Sciatic nerve (tissue), 2 donors: ENCODE data around the gene CEP164. TPM values are rescaled to one million over a fixed set of nuclear protein-coding genes. Genes with fewer than 3 reads are reported as not detected.
"Not testable (repeated sequence)": the region's sequence is repeated elsewhere in the genome, so short reads cannot be mapped to it uniquely, and the experiment has no call there.

Experiments used
- ATAC-seq: fragments of 200-7000 bp; cut with Tn5 transposase; one replicate; pipeline ENCODE4 v1.9.1; 2020; ENCODE audit warnings: mild to moderate bottlenecking, moderate library complexity
- DNase-seq: peaks from one replicate; pipeline ENCODE4 v3.0.0-alpha.2; 2020; ENCODE audit warnings: low spot score
- intact Hi-C: fragments of 100-400 bp; cut with DNase I; formaldehyde crosslinking; loops from one replicate; pipeline ENCODE4 v1.14.2; 2022
- total RNA-seq: library from RNA; stranded (reverse); fragmentation: NEBNext Ultra II Directional; extraction: Animal tissue kit (Norgen Biotek cat#: 25700); gene quantifications from one replicate; pipeline ENCODE4 v1.2.1, GENCODE V29; 2021
- donor health status: DM: no; HTN: no; CAD: no.
- donor health status: DM: no; HTN: no; CAD: no.

Gene CEP164
- total RNA-seq, 1 donor from 2014 or later: 46.4 TPM

DNA sequence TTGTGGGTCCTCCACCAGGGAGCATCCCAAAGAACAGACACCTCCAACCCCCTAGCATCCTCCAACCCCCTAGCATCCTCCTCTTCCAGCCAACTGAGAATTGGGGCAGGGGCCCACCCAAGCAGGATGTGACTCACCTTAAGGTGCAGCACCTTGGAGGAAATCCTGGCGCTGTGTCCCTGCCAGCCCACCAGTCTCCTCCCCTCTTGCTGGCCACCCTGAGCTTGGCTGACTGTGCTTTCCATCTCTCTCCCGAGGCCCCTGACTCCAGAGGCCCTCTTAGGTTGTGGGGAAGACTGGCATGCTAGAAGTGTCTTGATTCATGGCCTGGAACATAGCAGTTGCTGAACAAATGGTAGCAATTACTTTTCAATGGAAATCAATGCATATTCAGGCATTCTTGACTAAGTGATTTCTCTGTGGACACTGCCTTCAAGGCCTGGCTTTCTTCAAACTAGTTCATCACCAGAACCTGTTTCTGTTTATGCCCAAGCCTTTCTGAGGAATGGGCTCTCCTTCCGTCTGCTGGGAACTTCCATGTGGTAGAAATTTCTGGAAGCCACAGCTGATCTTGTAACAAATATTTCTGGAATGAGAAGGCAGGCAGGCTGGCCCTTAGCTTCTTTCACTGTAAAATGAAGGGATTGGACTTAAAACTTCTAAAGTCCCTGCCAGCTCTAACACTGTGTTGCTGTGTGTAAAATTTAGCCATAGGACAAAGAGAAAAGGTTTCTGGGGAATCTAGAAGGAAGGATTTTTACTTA is 60.5 kb downstream of the CEP164 start:
- DNase-seq (peak; percentile 35), ATAC-seq (no peak)
- intact Hi-C loops: no loop called here

DNA sequence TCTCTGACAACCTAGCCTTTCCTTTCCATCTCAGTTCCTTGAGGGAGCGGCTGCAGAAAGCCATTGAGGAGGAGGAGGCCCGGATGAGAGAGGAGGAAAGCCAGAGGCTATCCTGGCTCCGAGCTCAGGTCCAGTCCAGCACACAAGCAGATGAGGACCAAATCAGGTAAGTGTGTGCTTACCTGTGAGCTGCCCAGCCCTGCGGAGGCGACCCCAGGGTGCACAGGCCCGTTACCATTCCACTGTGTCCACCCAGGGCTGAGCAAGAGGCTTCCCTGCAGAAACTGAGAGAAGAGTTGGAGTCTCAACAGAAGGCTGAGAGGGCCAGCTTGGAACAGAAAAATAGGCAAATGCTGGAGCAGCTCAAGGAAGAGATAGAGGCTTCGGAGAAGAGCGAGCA is 63.1 kb downstream of the CEP164 start:
- no peak for ATAC-seq
- peak; percentile 36 for DNase-seq
- intact Hi-C loops: no loop called here

DNA sequence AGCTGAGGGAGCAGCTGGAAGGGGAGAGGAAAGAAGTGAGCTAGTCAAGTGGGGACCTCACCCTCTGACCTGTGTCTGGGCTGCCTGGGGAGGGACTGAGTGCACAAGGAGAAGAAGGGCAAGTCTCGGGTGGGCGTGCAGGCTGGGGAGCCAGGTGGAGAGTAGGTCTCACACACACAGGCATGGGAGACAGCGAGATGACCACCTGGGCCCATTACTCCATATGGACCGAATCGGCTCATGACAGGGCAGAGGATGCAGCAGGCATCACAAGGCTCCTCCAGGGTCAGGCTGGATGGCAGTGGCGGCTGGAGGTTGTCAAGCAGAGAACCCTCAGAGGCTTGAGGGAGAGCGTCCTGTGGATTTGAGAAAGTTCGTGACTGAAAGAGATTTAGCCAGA is 63.5 kb downstream of the CEP164 start:
- DNase-seq (peak; percentile 23), ATAC-seq (no peak)
- intact Hi-C loops: no loop called here

DNA sequence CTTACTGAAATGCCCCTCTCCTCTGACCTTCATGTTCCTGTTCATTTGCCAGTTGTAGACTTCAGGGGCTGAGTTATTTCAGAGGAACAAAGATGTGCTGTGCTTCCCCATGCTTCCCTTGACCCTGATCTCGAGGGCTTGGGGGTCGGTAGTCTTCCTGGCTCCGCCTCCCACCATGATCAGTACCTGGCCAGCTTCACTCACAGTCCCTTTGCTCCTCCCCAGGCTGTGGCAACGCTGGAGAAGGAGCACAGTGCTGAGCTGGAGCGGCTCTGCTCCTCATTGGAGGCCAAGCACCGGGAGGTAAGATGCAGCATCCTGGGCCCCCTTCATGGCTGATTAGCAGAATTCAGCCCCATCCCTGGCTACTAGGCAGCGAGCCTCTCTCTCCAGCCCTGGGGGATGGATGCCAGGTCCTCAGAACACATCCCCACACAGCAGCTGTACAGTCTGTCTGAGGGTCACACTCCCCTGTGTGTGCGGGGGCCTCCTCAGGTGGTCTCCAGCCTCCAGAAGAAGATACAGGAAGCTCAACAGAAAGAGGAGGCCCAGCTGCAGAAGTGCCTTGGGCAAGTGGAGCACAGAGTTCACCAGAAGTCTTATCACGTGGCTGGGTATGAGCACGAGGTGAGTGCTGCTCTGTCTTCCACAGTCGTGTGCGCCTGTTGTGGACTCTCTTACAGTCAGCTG is 64.5 kb downstream of the CEP164 start:
- intact Hi-C loops: no loop called here
- ATAC-seq (no peak), DNase-seq (peak; percentile 32)

- intact Hi-C loops: no loop called here
- DNase-seq (peak; percentile 21), ATAC-seq (no peak)
These were observed 65.3 kb downstream of the CEP164 start for GRCh38 chr11:117392979-117393378.

DNA sequence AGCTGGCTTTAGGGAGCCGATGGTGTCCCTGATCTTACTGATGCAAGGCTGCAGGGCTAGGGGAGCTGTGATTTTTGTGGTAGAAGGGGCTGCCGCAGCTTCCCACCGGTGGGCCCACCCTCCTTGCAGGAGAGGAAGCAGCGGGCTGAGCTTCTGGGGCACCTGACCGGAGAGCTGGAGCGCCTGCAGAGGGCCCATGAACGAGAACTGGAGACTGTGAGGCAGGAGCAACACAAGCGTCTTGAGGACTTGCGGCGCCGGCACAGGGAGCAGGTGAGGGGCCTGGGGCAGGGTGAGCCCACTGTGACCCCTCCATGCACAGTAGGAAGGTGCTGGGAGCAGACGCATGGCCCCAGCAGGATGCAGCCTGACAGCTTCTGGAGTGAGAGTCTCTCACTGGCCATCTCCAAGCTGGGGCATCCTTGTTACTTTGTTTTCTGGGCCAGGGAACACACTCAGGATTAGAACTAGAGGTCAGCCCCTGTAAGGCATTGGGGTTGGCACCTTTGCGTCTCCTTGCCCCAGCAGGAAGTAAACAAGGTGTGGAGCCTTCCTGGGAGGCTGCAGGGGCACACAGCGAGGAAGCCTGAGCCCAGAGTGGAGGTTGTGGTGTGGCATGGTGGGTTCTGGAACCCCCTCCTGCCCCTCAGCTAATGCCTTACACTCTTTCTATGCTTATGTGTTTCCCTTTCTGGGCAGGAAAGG is 66.7 kb downstream of the CEP164 start:
- no peak for ATAC-seq
- DNase-seq: peak; percentile 50
- intact Hi-C loops: no loop called here

DNA sequence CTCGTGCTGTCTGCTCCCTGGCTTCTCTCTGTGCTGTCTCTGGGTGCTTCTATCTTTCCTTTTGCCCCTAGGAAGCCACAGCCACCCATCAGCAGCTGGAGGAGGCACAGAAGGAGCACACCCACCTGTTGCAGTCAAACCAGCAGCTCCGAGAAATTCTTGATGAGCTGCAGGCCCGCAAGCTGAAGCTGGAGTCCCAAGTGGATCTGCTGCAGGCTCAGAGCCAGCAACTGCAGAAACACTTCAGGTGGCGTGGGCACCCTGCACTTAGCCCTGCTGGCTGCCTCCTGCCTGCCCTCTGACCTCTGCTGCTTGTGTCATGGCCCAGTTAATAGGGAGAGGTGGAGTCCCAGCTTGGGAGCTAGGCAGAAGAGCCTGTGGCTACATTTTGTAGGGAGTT is 67.8 kb downstream of the CEP164 start:
- intact Hi-C loops: no loop called here
- DNase-seq: peak; percentile 17
- no peak for ATAC-seq

DNA sequence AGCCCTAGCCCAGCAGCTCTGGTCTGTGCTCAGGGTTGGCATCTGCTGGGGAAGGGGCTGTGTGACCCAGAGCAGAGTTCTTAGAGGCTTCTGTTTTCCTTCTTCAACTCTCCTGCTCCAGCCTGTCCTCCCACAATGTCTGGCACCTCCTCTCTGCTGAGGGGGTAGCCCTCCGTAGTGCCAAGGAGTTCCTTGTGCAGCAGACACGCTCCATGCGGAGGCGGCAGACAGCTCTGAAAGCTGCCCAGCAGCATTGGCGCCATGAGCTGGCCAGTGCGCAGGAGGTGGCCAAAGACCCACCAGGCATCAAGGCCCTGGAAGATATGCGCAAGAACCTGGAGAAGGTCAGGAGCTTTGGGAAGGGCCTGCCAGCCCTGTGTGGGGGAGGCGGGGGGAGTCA is 69.3 kb downstream of the CEP164 start:
- ATAC-seq: peak; percentile 28
- DNase-seq: peak; percentile 25
- intact Hi-C loops: no loop called here

DNA sequence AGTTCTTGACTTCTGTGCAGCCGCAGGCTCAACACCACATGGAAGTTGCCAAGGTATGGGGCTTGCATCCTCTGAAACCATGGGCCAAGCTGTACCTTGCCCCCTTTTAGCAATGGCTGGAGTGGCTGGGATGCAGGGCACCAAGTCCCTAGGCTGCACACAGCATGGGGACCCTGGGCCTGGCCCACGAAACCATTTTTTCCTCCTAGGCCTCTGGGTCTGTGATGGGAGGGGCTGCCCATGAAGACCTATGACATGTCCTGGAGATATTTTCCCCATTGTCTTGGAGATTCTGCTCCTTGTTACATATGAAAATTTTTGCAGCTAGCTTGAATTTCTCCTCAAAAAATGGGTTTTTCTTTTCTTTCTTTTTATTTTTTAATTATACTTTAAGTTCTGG is 71.0 kb downstream of the CEP164 start:
- ATAC-seq, intact Hi-C loops: not testable (repeated sequence)
- DNase-seq: peak; percentile 2

DNA sequence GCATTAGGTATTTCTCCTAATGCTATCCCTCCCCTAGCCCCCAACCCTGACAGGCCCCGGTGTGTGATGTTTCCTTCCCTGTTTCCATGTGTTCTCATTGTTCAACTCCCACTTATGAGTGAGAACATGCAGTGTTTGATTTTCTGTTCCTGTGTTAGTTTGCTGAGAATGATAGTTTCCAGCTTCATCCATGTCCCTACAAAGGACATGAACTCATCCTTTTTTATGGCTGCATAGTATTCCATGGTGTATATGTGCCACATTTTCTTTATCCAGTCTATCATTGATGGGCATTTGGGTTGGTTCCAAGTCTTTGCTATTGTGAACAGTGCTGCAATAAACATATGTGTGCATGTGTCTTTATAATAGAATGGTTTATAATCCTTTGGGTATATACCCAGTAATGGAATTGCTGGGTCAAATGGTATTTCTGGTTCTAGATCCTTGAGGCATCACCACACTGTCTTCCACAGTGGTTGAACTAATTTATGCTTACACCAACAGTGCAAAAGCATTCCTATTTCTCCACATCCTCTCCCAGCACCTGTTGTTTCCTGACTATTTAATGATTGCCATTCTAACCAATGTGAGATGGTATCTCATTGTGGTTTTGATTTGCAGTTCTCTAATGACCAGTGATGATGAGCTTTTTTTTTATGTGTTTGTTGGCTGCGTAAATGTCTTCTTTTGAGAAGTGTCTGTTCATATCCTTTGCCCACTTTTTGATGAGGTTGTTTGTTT is 71.6 kb downstream of the CEP164 start:
- intact Hi-C loops, ATAC-seq: not testable (repeated sequence)
- peak; percentile 22 for DNase-seq

- intact Hi-C loops, DNase-seq, ATAC-seq: not testable (repeated sequence)
These were observed 78.2 kb downstream of the CEP164 start for GRCh38 chr11:117405898-117406297.

DNA sequence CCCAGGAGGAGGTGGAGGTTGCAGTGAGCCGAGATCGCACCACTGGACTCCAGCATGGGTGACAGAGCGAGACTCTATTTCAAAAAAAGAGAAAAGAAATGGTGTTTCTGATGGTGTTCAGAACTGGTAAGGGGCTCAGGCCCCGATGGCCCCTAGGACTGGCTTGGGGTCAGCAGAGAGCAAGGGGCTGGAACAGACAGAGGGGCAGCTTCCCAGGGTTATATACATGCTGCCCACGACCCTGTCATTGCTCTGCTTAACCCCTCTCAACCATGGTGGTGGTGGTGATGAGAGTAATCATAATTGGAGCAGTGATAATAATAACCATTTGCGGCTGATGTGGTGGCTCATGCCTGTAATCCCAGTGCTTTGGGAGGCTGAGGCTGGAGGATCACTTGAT is 79.4 kb downstream of the CEP164 start:
- no peak for ATAC-seq

GRCh38 chr11:117408356-117408755 is 80.7 kb downstream of the CEP164 start:
- ATAC-seq (no peak), DNase-seq (peak; percentile 36)
- intact Hi-C loops: no loop called here

More for the DNA sequence above, 79.4 kb downstream of the CEP164 start:
- peak; percentile 25 for DNase-seq
- intact Hi-C loops: no loop called here

DNA sequence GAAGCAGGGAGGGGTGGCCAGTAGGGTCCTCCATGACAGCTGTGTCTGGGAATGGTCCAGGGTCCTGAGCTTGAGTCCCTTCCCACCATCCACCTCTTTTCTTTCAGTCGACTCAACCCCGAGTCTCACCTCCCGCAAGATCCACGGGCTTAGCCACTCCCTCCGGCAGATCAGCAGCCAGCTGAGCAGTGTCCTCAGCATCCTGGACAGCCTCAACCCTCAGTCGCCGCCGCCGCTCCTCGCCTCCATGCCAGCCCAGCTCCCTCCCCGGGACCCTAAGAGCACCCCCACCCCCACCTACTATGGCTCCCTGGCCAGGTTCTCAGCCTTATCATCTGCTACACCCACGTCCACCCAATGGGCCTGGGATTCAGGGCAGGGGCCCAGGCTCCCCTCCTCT is 81.9 kb downstream of the CEP164 start:
- ATAC-seq: no peak
- intact Hi-C loops: no loop called here
- DNase-seq: peak; percentile 38

- DNase-seq (no peak), ATAC-seq (no peak)
- intact Hi-C loops: no loop called here
These were observed 82.6 kb downstream of the CEP164 start for GRCh38 chr11:117410238-117410637.

GRCh38 chr11:117410861-117411710 is 83.4 kb downstream of the CEP164 start:
- peak; percentile 54 for DNase-seq
- intact Hi-C loops: no loop called here
- ATAC-seq: no peak

- no peak for ATAC-seq
- peak; percentile 34 for DNase-seq
- intact Hi-C loops: no loop called here
These were observed 84.1 kb downstream of the CEP164 start for GRCh38 chr11:117411736-117412135.

- DNase-seq: peak; percentile 40
- intact Hi-C loops: no loop called here
- ATAC-seq: no peak
These were observed 84.5 kb downstream of the CEP164 start for GRCh38 chr11:117412176-117412575.
